Calu3 (cell line): ENCODE data around the gene CHAT. TPM values are rescaled to one million over a fixed set of nuclear protein-coding genes. Genes with fewer than 3 reads are reported as not detected.

ENCODE experiments used
- Bru-seq: library from RNA; stranded (reverse); fragments of 400-500 nt; gene quantifications from one replicate; lab custom pipeline; 2021; lab: Mats Ljungman, UMichigan
- BruChase-seq, 2 experiments: library from RNA; stranded (reverse); fragments of 400-500 nt; gene quantifications; one replicate each; lab custom pipeline; 2021; lab: Mats Ljungman, UMichigan
- BruUV-seq: library from RNA; stranded (reverse); fragments of 400-500 nt; replicated peaks from 2 replicates; lab custom pipeline; 2021; lab: Mats Ljungman, UMichigan
- CTCF ChIA-PET: fragments of 300-600 bp; sonication (Branson Sonifier 250); formaldehyde crosslinking; loops from one replicate; lab custom pipeline; 2022; ENCODE audit warnings: antibody characterized with exemption; lab: Charles Lee
- DNase-seq: peaks from one replicate; pipeline ENCODE4 v3.0.0; 2022
- H3K27ac Mint-ChIP-seq: one replicate; pipeline ENCODE4 v1.8.0; 2022; ENCODE audit warnings: mixed read lengths; ENCODE audit not compliant: unreplicated experiment
- H3K27me3 Mint-ChIP-seq: one replicate; pipeline ENCODE4 v1.8.0; 2022; ENCODE audit warnings: mixed read lengths; ENCODE audit not compliant: unreplicated experiment
- H3K36me3 Mint-ChIP-seq: one replicate; pipeline ENCODE4 v1.8.0; 2022; ENCODE audit warnings: mild to moderate bottlenecking, moderate library complexity, mixed read lengths; ENCODE audit not compliant: insufficient read depth, unreplicated experiment
- H3K4me1 Mint-ChIP-seq: one replicate; pipeline ENCODE4 v1.8.0; 2022; ENCODE audit warnings: mild to moderate bottlenecking, low read depth, mixed read lengths; ENCODE audit not compliant: unreplicated experiment
- H3K4me3 Mint-ChIP-seq: one replicate; pipeline ENCODE4 v1.8.0; 2022; ENCODE audit warnings: mild to moderate bottlenecking, low read depth, moderate library complexity, mixed read lengths; ENCODE audit not compliant: unreplicated experiment
- H3K9me3 Mint-ChIP-seq: one replicate; pipeline ENCODE4 v1.8.0; 2022; ENCODE audit warnings: low read depth, mixed read lengths; ENCODE audit not compliant: unreplicated experiment
- intact Hi-C: fragments of 100-400 bp; cut with micrococcal nuclease; formaldehyde crosslinking; loops from one replicate; pipeline ENCODE4 v1.10.0; 2022; ENCODE audit not compliant: unreplicated experiment
- long read RNA-seq: library from polyadenylated mRNA; stranded (forward); transcript quantifications from one replicate; pipeline ENCODE4 v2.0.0, GENCODE V29; 2022
- total RNA-seq: library from RNA; stranded (reverse); gene quantifications from 2 replicates; pipeline ENCODE4 v1.2.3, GENCODE V29; 2022
- TF ChIP-seq, protein P1 (sequence below): fragments of 200-600 bp; IDR thresholded peaks from one replicate; pipeline ENCODE4 v1.8.0; 2022; ENCODE audit warnings: antibody characterized with exemption; ENCODE audit not compliant: unreplicated experiment

Gene CHAT
- not detected in 2 replicates for total RNA-seq
- Bru-seq, nascent RNA, result not detected
- not detected for BruChase-seq, experiment 1, labeled RNA remaining after a 6-hour chase
- BruChase-seq, experiment 2, labeled RNA remaining after a 2-hour chase, result not detected
- long read RNA-seq, result 0 reads

DNA sequence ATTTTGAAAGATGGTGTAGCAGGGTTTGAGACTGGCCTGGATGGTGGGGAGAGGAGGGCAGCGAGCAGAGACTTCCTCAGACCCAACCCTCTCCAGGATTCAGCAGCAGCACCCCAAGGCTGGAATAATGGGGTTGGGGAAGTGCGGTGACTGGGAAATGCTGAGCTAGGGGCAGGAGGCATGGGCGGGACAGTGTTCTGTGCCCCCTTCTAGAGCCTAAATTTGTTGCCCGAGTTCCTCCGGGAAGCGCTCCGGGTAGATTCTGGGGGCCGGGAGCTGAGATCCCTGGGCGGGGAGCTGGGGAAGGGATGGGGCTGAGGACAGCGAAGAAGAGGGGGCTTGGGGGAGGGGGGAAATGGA is at the start of gene CHAT:
CHAT (plus strand) TSS at position 156 of the 360 bp plus-strand sequence; CDS start at position 309, 153 bp downstream.
- Mint-ChIP-seq H3K9me3 (peaks cover 6% of the 10 kb centered on the region), H3K27ac (no peak within 1 kb of the TSS), H3K4me3 (no peak within 1 kb of the TSS), H3K27me3 (peaks cover 81% of the 10 kb centered on the region), H3K4me1 (no peaks in the 10 kb centered on the region), H3K36me3 (no peaks in the 10 kb centered on the region)
- intact Hi-C loops, result no loop called here
- TF ChIP-seq, protein P1, sequence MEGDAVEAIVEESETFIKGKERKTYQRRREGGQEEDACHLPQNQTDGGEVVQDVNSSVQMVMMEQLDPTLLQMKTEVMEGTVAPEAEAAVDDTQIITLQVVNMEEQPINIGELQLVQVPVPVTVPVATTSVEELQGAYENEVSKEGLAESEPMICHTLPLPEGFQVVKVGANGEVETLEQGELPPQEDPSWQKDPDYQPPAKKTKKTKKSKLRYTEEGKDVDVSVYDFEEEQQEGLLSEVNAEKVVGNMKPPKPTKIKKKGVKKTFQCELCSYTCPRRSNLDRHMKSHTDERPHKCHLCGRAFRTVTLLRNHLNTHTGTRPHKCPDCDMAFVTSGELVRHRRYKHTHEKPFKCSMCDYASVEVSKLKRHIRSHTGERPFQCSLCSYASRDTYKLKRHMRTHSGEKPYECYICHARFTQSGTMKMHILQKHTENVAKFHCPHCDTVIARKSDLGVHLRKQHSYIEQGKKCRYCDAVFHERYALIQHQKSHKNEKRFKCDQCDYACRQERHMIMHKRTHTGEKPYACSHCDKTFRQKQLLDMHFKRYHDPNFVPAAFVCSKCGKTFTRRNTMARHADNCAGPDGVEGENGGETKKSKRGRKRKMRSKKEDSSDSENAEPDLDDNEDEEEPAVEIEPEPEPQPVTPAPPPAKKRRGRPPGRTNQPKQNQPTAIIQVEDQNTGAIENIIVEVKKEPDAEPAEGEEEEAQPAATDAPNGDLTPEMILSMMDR, result no peak
- BruUV-seq, result no TSS peak
- no peak for DNase-seq
- CTCF ChIA-PET, result no interaction called here

DNA sequence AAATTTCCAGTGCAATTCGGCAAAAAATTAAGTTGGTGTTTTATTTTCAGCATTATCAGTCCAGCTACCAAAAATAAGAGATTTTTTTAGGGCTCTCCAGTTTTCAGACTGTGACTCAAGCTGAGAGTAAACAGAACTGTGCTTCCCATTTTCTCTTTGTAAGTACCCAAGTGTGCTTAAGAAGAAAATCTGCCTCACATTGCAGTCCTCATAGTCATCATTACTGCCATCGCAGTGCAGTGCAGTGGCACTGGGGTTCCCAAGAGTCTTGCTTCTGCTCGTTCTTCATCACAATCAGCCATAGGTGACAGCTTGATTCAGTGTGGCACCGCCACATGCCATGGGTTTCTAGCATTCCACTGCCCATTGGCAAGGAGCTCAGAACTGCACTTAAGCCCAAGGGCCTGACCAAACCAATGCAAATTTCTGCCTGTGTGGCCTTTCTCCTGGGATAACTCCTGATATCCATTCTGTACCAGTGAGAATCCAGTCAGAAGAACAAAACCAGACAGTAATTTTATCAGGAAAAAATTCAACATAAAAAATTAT is 49.3 kb upstream of the CHAT start:
- no peak overlapping the region for H3K4me3 Mint-ChIP-seq
- peaks cover 11% of the 10 kb centered on the region for H3K4me1 Mint-ChIP-seq
- BruUV-seq, result no TSS peak
- intact Hi-C loops, result no loop called here
- no peak overlapping the region for H3K27ac Mint-ChIP-seq
- no peaks in the 10 kb centered on the region for H3K36me3 Mint-ChIP-seq
- H3K27me3 Mint-ChIP-seq, result peaks cover 44% of the 10 kb centered on the region
- TF ChIP-seq, protein P1, result no peak
- DNase-seq, result no peak
- CTCF ChIA-PET, result interaction anchor here (0.5 kb wide), 1 partner anchor 27 kb away, joined by 3 read pairs; no protein-coding TSS in a partner anchor
- H3K9me3 Mint-ChIP-seq, result no peaks in the 10 kb centered on the region

DNA sequence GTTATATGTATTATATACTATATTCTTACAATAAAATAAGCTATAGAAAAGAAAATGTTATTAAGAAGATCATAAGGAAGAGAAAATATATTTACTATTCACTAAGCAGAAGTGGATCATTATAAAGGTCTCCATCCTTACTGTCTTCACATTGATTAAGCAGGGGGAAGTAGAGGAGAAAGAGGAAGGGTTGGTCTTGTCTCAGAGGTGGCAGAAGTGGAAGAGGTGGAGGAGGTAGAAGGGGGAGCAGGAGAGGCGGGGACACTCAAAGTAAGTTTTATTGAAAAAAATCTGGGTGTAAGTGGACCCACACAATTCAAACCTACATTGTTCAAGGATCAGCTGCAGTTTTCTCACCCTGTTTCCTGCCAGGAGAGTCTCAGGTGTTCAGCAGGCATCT is 46.0 kb upstream of the CHAT start:
- DNase-seq, result no peak
- H3K27me3 Mint-ChIP-seq, result peaks cover 13% of the 10 kb centered on the region
- no TSS peak for BruUV-seq
- H3K4me1 Mint-ChIP-seq, result peaks cover 11% of the 10 kb centered on the region
- CTCF ChIA-PET, result no interaction called here
- no peaks in the 10 kb centered on the region for H3K9me3 Mint-ChIP-seq
- TF ChIP-seq, protein P1, result no peak
- intact Hi-C loops, result no loop called here
- no peak overlapping the region for H3K27ac Mint-ChIP-seq
- H3K36me3 Mint-ChIP-seq, result no peaks in the 10 kb centered on the region
- H3K4me3 Mint-ChIP-seq, result no peak overlapping the region

DNA sequence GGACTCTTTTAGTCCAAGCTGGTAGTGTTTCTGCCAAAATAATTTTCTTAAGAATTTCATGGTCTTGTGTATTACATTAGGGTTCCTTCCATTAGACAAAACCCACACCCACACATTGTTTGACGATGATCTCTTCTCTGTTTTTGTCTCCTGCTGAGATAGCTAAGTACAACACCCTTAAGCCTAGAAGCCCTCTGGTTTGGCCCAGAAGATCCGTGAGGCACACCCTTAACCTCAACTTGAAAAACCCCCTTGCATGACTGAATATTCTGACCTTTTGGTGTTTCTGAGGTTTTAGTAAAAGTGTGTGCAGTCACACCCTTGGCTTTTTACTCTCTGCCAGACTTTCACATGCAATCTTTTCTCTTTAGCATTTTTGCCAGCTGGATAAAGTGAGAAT is 45.6 kb upstream of the CHAT start:
- no TSS peak for BruUV-seq

More for the DNA sequence above, 45.6 kb upstream of the CHAT start:
- Mint-ChIP-seq H3K4me3 (peak overlapping the region; percentile 37), H3K27me3 (peaks cover 13% of the 10 kb centered on the region), H3K4me1 (peaks cover 11% of the 10 kb centered on the region), H3K9me3 (no peaks in the 10 kb centered on the region), H3K36me3 (no peaks in the 10 kb centered on the region), H3K27ac (no peak overlapping the region)
- TF ChIP-seq, protein P1, result no peak
- intact Hi-C loops, result no loop called here
- CTCF ChIA-PET, result interaction anchor here (1.6 kb wide), 1 partner anchor 30 kb away, joined by 3 read pairs; the partner anchor contains the start of gene ERCC6
- DNase-seq, result no peak
